Activated B cell treated with CpG ODN at 0.5 μM for 24 hours (primary cell): ENCODE results near the gene TTC3. TPM values are rescaled to one million over a fixed set of nuclear protein-coding genes. Genes with fewer than 3 reads are reported as not detected.

Source experiments
- ATAC-seq: fragments of 200-7000 bp; cut with Tn5 transposase; one replicate; pipeline ENCODE4 v1.10.0; 2021; ENCODE audit warnings: low read depth, mild to moderate bottlenecking, moderate library complexity
- CTCF ChIA-PET: fragments of 350-600 bp; sonication (Branson Sonifier 250); formaldehyde crosslinking; loops from one replicate; lab custom pipeline; 2021; ENCODE audit warnings: antibody characterized with exemption; lab: Charles Lee
- POLR2A ChIA-PET: fragments of 350-600 bp; sonication (Branson Sonifier 250); formaldehyde crosslinking; loops from one replicate; lab custom pipeline; 2021; ENCODE audit warnings: antibody characterized with exemption; lab: Charles Lee
- DNase-seq: peaks from one replicate; pipeline ENCODE4 v3.0.0; 2022
- H3K27ac Mint-ChIP-seq: one replicate; pipeline ENCODE4 v1.8.0; 2020; ENCODE audit warnings: mixed read lengths
- H3K27me3 Mint-ChIP-seq: one replicate; pipeline ENCODE4 v1.8.0; 2021; ENCODE audit warnings: mixed read lengths
- H3K36me3 Mint-ChIP-seq: one replicate; pipeline ENCODE4 v1.8.0; 2021; ENCODE audit warnings: low read depth, mixed read lengths
- H3K4me1 Mint-ChIP-seq: one replicate; pipeline ENCODE4 v1.8.0; 2021; ENCODE audit warnings: mixed read lengths
- H3K4me3 Mint-ChIP-seq: one replicate; pipeline ENCODE4 v1.8.0; 2020; ENCODE audit warnings: mild to moderate bottlenecking, mixed read lengths
- H3K9me3 Mint-ChIP-seq: one replicate; pipeline ENCODE4 v1.8.0; 2020; ENCODE audit warnings: mixed read lengths
- CTCF ChIP-seq: fragments of 200-600 bp; IDR thresholded peaks from one replicate; pipeline ENCODE4 v1.8.0; 2022; ENCODE audit warnings: antibody characterized with exemption, mild to moderate bottlenecking
- intact Hi-C: fragments of 100-400 bp; cut with micrococcal nuclease; formaldehyde crosslinking; loops from one replicate; pipeline ENCODE4 v1.15.1; 2024
- total RNA-seq: library from RNA; stranded (reverse); gene quantifications from 2 replicates; pipeline ENCODE4 v1.2.3, GENCODE V29; 2022

TTC3 gene
- total RNA-seq, 1 donor from 2014 or later: 69.8 TPM

GRCh38 chr21:37181059-37181458 is 108.0 kb downstream of the TTC3 start:
- no peak for TF ChIP-seq CTCF
- no peak for ATAC-seq
- Mint-ChIP-seq H3K9me3 (peaks cover 6% of the 10 kb centered on the region), H3K27me3 (no peaks in the 10 kb centered on the region), H3K4me3 (no peak overlapping the region), H3K27ac (no peak overlapping the region), H3K36me3 (peaks cover 68% of the 10 kb centered on the region), H3K4me1 (no peaks in the 10 kb centered on the region)
- ChIA-PET CTCF (no interaction called here), POLR2A (no interaction called here)
- DNase-seq: no peak
- intact Hi-C loops: no loop called here

GRCh38 chr21:37182222-37182621 is 109.2 kb downstream of the TTC3 start:
- CTCF ChIA-PET: no interaction called here
- H3K36me3 Mint-ChIP-seq: peaks cover 67% of the 10 kb centered on the region
- no peaks in the 10 kb centered on the region for H3K4me1 Mint-ChIP-seq

GRCh38 chr21:37183749-37184148 is 110.7 kb downstream of the TTC3 start:
- no peak overlapping the region for H3K4me3 Mint-ChIP-seq
- no peak for ATAC-seq
- H3K9me3 Mint-ChIP-seq: peaks cover 6% of the 10 kb centered on the region
- DNase-seq: no peak
- no peak for TF ChIP-seq CTCF
- peaks cover 65% of the 10 kb centered on the region for H3K36me3 Mint-ChIP-seq
- ChIA-PET CTCF (no interaction called here), POLR2A (no interaction called here)
- no peak overlapping the region for H3K27ac Mint-ChIP-seq
- no peaks in the 10 kb centered on the region for H3K27me3 Mint-ChIP-seq
- no peaks in the 10 kb centered on the region for H3K4me1 Mint-ChIP-seq
- intact Hi-C loops: no loop called here

More at GRCh38 chr21:37182222-37182621, 109.2 kb downstream of the TTC3 start:
- intact Hi-C loops: no loop called here
- POLR2A ChIA-PET: no interaction called here
- H3K27ac Mint-ChIP-seq: no peak overlapping the region
- peaks cover 6% of the 10 kb centered on the region for H3K9me3 Mint-ChIP-seq
- no peak overlapping the region for H3K4me3 Mint-ChIP-seq
- no peak for ATAC-seq
- no peak for TF ChIP-seq CTCF
- no peak for DNase-seq
- H3K27me3 Mint-ChIP-seq: no peaks in the 10 kb centered on the region

GRCh38 chr21:37184784-37185593 is 111.9 kb downstream of the TTC3 start:
- H3K4me1 Mint-ChIP-seq: no peaks in the 10 kb centered on the region
- peaks cover 2% of the 10 kb centered on the region for H3K9me3 Mint-ChIP-seq
- intact Hi-C loops: no loop called here
- H3K27me3 Mint-ChIP-seq: no peaks in the 10 kb centered on the region
- DNase-seq (no peak), ATAC-seq (no peak)
- H3K36me3 Mint-ChIP-seq: peaks cover 68% of the 10 kb centered on the region
- no peak overlapping the region for H3K4me3 Mint-ChIP-seq
- no peak for TF ChIP-seq CTCF
- POLR2A ChIA-PET: no interaction called here
- CTCF ChIA-PET: no interaction called here
- H3K27ac Mint-ChIP-seq: no peak overlapping the region

GRCh38 chr21:37186983-37187382 is 113.9 kb downstream of the TTC3 start:
- Mint-ChIP-seq H3K4me1 (no peaks in the 10 kb centered on the region), H3K9me3 (no peaks in the 10 kb centered on the region), H3K36me3 (peaks cover 75% of the 10 kb centered on the region), H3K27ac (no peak overlapping the region), H3K27me3 (no peaks in the 10 kb centered on the region), H3K4me3 (no peak overlapping the region)
- TF ChIP-seq CTCF: no peak
- DNase-seq (no peak), ATAC-seq (no peak)
- CTCF ChIA-PET: interaction anchor here (0.6 kb wide), 1 partner anchor 19 kb away, joined by 3 read pairs; no protein-coding TSS in a partner anchor
- POLR2A ChIA-PET: no interaction called here
- intact Hi-C loops: no loop called here
